ENCODE data around the gene MRM1.

The MRM1 gene

DNA sequence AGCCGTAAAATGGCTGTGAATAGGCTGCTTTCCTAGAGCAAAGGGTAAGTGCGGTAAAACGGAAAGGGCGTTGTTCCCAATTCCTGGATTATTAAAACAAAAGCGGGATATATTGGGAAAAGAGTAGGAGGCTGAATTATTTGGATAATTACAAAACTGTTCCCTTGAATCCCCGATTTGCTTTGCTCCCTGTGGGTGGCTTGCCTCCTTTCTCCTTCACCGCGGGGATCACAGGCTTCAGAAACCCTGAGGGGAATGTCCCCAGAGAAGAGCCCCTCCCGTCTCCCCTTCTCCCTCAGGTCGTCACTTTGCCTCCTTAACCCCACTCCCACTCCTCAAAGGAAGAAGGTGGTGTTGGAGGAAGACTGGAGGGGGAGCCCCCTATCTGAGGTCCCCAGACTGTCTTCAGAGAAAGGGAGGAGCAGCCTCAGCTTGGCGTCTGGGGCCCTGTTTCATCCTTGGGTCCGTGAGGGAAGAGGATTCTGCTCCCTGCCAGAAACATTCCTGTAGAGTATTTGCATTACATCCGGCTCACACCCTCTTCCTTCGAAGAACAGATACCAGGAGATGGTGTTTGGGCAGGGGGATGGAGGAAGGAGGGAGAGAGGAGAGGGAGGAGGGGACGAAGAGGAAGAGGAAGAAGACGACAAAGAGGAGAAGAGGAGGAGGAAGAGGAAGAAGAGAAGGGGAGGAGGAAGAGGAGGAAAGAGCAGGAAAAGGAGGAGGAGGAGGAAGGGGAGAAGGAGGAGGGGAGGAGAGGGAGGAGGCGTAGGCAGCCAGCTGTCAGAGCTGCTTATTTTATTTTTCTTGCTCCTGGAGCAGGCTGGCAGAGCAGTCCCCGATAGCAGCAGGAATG is 31.8 kb downstream of the MRM1 start:
- DNase-seq, result no peak

DNA sequence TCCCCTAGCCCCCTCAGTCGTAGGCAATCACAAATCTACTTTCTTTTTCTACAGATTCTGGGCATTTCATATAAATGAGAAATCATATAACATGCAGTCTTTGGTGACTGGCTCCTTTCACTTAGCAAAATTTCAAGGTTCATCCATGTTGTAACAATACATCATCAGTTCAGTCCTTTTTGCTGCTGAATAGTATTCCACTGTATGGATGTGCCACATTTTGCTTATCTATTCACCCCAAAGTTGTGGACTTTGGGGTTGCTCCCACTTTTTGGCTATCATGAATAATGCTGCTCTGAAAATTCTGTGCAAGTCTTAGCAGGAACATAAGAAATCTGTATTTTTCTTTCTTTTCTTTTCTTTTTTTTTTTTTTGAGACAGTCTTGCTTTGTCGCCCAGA is 39.0 kb downstream of the MRM1 start:
- DNase-seq, result no peak

DNA sequence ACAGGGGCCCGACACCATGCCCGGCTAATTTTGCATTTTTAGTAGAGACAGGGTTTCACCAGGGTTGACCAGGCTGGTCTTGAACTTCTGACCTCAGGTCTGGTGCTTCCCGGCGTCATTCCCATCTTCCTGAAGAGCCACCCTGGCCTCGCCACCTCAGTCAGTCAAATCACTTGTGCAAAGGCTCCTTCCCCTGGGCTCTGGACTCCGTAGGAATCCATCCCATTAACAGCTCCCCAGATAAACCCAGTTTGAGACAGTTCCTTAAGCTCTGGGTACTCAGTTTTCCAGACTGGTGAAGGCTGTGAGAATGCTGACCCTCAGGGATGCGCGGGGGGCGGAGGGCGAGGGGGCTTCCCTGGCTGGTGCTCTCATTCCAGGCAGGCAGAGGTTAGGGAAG is 39.5 kb downstream of the MRM1 start:
- DNase-seq, result no peak

DNA sequence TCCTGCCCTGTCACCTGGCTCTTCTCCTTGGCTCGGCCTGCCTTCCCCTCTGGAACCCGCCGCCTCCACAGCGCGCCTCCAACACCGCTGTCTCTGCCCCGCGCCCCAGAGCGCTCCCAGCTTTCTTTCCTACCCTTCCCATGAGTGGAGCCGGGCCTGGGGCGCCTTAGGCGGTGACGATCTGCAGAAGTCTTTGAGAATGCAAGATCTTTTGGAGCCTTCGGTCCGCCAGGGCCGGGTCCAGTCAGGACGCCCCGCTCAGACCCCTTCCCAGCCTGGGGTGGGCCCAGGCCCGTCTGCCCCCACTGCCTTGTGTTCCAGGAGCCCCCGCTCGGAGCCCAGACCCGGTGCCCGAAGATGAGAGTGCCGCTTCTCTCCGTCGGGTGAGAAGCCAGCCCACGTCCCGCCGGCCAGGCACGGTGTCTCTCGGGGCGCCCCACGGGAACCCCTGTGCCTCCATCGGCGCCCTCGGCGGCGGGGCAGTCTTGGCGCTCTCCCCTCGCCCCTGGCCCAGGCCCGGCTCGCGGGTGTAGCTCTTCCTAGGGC is 40.0 kb downstream of the MRM1 start:
- DNase-seq, result no peak

DNA sequence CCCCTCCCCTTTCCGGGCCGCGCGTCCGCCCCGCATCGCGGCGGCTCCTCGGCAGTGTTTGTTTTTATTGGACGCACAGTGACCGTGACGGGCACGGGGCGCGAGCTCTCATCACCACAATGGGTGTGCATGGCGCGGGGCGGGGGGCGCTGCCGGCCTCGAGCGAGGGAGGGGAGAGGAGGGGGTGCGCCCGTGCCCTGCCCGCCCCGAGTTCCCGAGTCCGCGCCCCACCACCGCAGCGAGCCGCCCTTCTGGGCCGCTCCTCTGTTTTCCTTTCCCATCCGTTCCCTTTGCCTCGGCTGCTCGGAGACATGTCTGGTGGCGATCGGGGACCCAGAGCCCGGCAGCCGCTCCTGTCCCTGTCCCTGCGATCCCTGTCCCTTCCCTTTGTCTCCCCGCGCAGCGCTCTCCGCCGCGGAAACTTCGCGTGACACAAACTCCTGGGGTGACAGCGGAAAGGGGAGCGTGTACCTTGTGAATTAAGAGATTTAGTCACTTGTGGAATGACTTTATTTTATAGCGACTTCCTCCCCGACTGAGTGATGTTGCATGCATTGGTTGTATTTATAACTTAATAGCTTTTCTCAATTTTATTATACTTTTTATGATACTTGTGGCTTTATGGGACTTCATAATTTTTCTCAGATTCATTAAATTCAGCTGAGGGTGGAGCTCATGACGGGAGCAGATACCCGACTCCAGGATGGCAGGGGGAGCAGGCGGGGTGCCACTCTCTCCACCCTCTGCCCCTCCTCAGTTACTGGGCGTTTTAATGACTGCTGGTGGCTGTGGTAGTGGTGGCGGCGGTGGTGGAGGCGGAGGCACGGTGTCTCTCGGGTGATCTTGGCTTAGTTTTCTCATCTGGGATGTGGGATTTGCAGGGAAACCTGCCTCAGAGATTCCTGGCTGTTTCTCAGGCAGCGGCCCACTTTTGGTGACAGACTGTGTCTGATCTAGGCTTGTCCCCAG is 40.8 kb downstream of the MRM1 start:
- no peak for DNase-seq

DNA sequence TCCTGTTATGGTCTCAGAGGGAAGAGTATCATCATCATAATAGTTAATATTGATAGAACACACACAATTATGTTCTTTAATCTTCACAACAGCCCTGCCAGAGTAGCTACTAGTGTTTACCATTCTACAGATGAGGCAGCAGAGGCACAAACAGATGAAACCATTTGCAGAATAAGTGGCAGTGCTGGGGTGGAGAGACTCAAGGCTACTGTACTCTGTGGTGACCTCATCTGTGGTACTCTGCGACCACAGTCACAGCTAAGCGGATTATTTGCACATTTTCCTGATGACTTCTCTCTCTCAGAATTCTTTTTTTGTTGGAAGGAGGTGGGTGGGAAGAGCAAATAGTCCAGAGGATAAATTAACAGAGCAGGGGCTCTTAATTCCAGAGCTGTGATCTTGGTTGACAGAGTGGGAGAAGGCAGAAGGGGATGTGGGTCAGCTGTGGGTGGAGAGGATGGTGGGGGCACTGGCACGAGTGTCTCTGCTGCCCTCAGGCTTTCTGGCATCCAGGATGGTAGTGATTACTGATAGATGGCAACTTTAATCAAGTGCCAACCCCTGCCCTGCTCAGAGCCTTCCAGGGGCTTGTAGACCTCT is 41.8 kb downstream of the MRM1 start:
- DNase-seq, result no peak

DNA sequence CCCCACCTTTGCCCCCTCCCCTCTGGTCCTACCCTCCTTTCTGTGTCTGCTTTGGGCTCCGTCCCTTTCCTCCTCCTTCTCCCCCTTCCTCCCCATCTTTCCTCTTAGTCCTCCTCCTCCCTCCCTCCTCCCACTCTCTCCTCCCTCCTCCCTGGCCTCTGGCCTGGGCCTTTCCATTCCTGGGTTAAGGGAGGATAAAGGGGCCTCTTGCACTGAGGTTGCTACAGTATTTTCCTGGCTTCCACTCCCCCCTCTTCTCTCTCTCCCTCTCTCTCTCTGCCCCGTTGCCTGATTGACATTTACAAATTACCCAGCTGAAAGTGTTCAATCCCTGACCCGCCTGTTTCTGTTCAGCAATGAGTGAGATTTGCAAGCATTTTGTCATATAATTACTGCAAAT is 44.0 kb downstream of the MRM1 start:
- DNase-seq, result no peak

DNA sequence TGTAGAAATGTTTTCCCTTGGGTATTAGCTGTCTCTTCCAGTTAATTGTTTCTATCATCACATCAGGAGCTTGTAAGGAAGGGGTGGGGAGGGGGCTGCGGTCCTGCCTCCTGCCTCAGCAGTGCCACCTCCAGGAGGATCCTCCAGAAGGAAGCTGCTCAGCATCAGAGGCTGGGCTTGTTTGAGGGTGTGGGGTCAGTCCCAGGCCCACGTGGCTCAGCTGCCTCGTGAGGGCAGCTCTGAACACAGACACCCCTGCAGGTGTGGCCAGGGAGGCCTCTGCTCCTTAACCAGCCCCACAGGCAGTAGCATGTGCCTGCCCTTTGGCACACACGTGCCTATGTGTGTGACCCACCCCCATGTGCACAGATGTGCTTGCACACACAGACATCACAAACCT is 46.3 kb downstream of the MRM1 start:
- no peak for DNase-seq

DNA sequence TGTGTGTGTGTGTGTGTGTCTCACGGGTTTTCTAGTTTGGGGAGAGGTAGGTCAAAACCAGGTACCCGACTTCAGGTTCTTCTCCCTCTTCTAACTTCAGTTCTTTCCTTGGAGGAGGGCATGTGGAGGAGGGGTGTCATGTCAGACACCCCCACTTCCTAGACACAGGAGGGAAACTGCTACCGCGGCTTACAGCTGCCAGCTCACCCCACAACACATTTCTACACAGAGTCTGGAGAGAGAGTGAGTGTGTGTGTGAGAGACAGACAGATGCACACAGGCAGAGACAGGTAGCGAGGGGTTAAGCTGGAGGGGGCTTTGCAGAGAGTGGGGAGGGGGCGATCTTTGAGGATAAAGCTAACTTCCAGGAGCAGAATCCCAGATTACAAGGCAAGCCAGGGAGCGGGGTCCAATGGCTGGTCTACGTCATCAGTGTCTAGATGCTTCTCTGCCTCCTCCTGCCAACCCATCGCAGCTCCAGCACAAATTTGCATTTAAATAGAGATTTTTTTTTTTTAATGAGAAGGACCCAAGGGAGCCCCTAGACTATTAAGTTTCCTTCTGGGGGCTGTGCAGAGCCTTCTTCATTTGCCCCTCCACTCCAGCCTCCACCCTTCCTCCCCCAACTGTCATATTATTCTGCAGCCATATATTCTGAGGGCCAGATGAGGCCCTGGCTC is 48.9 kb downstream of the MRM1 start:
- no peak for DNase-seq

DNA sequence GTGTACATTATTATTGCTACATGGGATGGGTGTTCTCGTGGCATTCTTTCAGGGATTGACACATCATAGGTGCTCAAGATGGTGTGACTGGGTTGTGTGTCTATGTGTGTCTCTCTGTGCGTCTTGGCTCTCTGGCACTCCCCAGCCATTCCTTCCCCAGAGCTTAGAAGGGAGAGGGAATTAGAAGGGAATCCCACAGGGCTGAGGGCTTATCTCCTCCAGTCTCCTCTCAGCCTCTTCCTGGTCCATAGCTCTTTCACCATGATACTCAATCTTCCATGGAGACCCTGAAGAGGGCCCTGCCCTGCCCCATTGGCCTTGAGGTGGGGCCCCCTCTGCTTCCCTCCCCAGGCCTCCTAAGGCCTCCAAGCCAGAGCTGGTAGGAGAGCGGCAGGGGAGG is 52.0 kb downstream of the MRM1 start:
- DNase-seq, result no peak

DNA sequence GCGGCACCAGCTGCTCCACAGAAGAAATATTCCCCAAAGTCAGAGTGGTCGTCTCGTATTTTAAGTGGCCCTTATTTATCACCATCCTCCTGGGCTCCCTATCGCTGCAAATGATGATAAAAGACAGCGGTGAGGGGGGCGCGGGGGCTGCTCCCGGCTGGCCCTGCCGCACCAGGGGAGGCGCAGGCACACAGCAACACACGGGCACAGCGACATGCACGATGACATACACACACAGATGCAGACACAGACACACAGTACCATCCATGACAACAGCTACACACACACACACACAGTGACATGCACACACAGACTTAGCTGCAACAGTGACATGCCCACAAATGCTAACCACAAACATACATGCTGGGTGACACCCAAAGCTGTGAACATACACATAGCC is 52.5 kb downstream of the MRM1 start:
- DNase-seq, result no peak

DNA sequence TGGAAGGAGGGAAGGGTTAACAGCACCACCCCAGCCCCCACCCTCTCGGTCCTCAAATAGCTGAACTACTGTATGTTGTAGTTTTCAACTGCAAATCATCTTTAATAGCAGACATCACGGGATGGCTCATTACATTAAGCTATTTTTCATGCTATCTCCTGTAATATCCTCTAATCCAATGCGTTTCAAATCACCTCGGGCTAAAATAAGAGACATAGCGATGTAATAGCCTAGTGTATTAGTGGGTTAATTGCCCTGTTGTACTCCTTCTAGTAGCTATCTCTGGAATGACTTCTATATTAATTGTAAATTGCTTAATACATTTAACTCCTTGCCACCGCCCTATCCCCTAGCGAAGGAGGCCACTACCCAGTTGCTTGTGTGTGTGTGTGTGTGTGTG is 54.3 kb downstream of the MRM1 start:
- DNase-seq, result no peak

DNA sequence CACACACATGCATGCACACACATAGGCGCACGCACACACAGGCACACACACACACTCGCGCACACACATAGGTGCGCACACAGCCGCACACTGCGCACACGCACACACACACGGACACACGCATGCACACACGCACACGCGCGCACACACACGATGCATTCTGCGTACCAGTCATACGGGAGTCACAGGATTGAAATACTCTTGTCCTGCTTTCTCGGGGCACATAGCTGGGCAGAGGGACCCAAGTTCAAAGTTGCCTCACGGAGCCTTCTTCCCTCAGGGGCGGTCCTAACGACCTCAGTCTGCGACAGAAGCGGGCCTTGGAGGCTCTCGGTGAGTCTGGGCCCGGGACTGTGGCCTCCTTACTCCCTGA is 56.0 kb downstream of the MRM1 start:
- DNase-seq, result no peak

DNA sequence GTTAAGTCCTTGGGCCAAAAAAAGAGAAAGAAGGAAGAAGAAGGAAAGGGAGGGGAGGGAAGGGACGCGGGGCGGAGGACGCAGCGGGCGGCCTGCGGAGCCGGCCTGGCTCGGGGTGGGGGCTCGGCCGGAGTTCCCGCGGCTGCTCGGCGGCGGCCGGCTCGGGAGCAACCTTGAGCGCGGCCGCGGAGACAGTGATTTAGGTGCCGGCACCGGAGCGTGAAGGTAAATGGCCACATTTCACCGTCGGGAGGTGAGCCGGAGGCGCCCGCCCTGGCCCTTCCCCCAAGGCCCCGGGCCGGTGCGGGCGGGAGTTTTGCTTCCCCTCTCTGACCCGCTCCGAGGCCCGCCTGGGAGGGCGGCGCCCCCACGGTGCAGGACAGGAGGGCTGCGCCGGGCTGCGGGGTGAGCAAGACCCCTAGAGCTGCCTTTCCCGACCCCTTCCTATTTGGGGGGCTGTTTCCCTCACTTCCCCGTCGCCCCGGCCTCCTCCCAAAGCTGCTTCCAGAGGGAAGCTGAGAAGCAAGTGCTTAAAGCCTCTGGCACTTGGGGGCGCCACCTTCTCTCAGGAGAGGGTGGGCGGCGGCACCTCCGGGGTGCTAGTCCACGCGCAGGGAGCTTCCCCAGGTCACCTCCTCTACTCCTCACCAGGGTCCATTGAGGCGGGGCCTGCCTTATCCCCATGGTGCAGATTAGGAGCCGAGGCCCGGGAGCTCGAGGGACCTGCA is 56.5 kb downstream of the MRM1 start:
- DNase-seq, result no peak

Measured in fibroblast of upper back skin (primary cell).